Measurements from ENCODE around the gene AK5. TPM values are rescaled to one million over a fixed set of nuclear protein-coding genes. Genes with fewer than 3 reads are reported as not detected.
"Not testable (repeated sequence)": the region's sequence is repeated elsewhere in the genome, so short reads cannot be mapped to it uniquely, and the experiment has no call there.

The AK5 gene
- total RNA-seq, 4 donors from 2014 or later, result 1.1 to 2.1 (median 1.2) TPM; not detected in 1

DNA sequence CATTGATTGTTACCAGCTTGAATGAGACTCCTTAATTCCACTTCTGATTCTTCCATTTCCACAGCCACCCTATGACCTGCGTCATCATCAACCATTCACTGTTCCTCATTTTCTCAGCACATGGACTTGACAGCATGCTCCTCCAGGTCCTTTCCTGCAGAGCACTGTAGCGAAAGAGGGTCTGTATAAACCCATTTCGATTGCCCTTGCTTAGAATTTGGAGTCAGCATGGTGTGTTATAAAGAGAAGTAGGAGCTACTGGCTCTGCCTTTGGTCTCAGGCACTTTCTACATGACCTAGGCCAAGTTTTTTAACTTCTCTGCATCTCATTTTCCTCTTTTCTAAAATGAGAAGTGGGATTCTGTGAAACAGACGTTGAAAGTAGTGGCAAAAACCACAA, 133.8 kb downstream of the AK5 start:
- no peaks in the 10 kb centered on the region for H3K36me3 ChIP-seq
- DNase-seq (ENCODE audit: low spot score in 2 of 2), result no peak
- no peak for TF ChIP-seq POLR2A (IDR thresholded peaks at IDR 0.05)
- TF ChIP-seq EP300 (IDR thresholded peaks at IDR 0.05), result no peak
- no peak for TF ChIP-seq POLR2AphosphoS5 (IDR thresholded peaks at IDR 0.05)
- TF ChIP-seq, protein P1, sequence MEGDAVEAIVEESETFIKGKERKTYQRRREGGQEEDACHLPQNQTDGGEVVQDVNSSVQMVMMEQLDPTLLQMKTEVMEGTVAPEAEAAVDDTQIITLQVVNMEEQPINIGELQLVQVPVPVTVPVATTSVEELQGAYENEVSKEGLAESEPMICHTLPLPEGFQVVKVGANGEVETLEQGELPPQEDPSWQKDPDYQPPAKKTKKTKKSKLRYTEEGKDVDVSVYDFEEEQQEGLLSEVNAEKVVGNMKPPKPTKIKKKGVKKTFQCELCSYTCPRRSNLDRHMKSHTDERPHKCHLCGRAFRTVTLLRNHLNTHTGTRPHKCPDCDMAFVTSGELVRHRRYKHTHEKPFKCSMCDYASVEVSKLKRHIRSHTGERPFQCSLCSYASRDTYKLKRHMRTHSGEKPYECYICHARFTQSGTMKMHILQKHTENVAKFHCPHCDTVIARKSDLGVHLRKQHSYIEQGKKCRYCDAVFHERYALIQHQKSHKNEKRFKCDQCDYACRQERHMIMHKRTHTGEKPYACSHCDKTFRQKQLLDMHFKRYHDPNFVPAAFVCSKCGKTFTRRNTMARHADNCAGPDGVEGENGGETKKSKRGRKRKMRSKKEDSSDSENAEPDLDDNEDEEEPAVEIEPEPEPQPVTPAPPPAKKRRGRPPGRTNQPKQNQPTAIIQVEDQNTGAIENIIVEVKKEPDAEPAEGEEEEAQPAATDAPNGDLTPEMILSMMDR (IDR thresholded peaks at IDR 0.05), result no peak
- no peaks in the 10 kb centered on the region for H3K27me3 ChIP-seq
- no peaks in the 10 kb centered on the region for H3K9me3 ChIP-seq
- 71% methylated on average over 4 of the region's 4 CpGs for WGBS
- H3K4me1 ChIP-seq, result no peaks in the 10 kb centered on the region
- H3K27ac ChIP-seq, result no peak overlapping the region
- H3K4me3 ChIP-seq, result no peak overlapping the region

DNA sequence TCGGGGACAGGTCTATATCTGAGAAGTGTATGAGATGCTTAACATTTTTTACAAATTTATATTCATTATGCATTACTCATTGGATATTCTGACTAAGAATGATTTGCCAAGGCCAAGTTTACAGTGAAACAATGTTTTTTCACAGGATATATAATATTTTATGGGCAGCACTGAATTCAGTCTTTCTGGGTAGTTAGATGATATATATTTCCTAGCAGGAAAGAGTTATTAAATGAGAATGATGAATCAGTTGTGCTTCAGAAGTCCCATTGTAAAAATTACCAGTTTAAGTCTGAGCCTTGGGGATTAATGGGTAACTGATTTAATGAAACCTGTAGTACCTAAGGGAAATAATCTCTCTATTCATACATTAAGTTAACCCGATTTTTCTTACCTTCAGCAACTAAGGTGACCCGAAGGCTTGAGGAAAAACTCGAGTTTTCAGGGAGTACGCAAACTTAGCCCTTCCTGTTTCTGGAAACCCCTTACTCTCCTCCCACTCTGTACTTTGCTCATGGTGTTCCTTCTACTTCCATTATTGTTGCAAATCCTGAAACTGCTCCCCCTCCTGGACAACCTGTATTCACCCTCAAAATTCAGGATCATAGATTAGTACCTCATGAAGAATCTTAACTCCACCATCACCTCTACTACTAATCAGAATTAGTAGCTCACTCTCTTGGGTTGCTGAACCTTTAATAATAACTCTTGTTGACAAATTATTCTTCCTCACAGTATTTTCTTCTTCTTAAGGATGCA, 135.1 kb downstream of the AK5 start:
- Histone ChIP-seq H3K9me3 (no peaks in the 10 kb centered on the region), H3K4me1 (no peaks in the 10 kb centered on the region), H3K4me3 (no peak overlapping the region), H3K27me3 (no peaks in the 10 kb centered on the region), H3K27ac (no peak overlapping the region), H3K36me3 (no peaks in the 10 kb centered on the region)
- TF ChIP-seq, protein P1 (IDR thresholded peaks at IDR 0.05), result no peak
- no peak for TF ChIP-seq EP300 (IDR thresholded peaks at IDR 0.05)
- no peak for TF ChIP-seq POLR2AphosphoS5 (IDR thresholded peaks at IDR 0.05)
- TF ChIP-seq POLR2A (IDR thresholded peaks at IDR 0.05), result no peak
- DNase-seq (ENCODE audit: low spot score in 2 of 2), result no peak
- WGBS, result 88% methylated on average over 5 of the region's 5 CpGs

DNA sequence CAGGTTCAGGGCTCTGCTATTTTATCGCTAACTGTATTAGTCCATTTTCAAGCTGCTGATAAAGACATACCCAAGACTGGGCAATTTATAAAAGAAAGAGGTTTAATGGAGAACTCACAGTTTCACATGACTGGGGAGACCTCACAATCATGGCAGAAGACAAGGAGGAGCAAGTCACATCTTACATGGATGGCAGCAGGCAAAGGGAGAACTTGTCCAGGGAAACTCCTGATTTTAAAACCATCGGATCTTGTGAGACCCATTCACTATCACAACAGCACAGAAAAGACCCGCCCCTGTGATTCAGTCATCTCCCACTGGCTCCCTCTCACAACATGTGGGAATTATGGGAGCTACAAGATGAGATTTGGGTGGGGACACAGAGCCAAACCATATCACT, 136.2 kb downstream of the AK5 start:
- H3K9me3 ChIP-seq; H3K4me1 ChIP-seq; H3K27me3 ChIP-seq; DNase-seq (ENCODE audit: low spot score in 2 of 2); H3K4me3 ChIP-seq; H3K36me3 ChIP-seq; H3K27ac ChIP-seq: not testable (repeated sequence)
- 96% methylated on average over 3 of the region's 3 CpGs for WGBS

DNA sequence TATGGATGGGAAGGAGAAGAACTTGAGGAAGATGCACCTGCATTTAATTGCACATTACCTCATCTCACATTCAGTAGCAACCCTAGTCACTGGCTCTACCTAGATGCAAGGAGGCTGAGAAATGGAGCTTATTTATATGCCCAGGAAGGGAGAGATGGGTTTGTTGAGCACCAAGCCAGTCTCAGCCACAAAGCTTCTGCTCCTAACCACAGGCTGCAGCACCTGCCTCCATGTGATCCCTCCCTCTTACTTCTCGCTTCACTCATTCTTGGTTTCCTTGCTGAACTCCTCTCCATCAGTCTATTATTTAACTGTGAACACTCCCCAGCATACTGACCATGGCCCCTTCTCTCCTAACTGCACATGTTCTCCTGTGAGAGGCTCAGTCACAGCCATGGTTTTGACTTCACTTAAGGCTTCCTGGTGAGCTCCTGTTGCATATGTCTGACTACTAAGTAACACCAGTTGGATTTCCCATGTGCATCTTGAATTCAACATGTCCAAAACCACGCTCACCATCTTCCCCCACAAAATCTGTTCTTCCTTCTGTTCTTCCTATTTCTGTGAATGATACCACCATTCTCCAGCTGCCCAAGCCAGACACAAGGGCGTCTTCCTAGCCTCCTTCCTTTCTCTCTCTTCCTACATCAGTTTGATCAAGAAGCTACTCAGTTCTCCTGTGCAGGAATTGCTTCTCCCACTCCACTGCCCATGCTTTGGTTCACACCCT, 139.8 kb downstream of the AK5 start:
- WGBS, result 86% methylated on average over 3 of the region's 3 CpGs

DNA sequence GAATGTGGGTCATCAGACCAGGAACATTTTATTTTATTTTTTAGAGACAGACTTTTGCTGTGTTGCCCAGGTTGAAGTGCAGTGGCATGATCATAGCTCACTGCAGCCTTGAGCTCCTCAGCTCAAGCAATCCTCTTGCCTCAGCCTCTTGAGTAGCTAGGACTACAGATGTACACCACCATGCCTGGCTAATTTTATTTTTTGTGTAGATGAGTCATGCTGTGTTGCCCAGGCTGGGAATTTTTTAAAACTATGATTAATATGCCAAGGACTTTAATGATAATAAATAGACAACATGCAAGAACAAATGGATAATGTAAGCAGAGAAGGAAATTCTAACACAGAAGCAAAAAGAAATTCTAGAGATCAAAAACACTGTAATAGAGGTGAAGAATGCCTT, 142.4 kb downstream of the AK5 start:
- Histone ChIP-seq H3K27me3 (no peaks in the 10 kb centered on the region), H3K4me3 (no peak overlapping the region), H3K27ac (no peak overlapping the region), H3K4me1 (no peaks in the 10 kb centered on the region), H3K9me3 (no peaks in the 10 kb centered on the region), H3K36me3 (no peaks in the 10 kb centered on the region)
- TF ChIP-seq EP300 (IDR thresholded peaks at IDR 0.05) (no peak), POLR2A (IDR thresholded peaks at IDR 0.05) (no peak), POLR2AphosphoS5 (IDR thresholded peaks at IDR 0.05) (no peak)
- TF ChIP-seq, protein P1 (IDR thresholded peaks at IDR 0.05), result no peak
- no peak for DNase-seq (ENCODE audit: low spot score in 2 of 2)

More for the DNA sequence above, 139.8 kb downstream of the AK5 start:
- Histone ChIP-seq H3K27ac (no peak overlapping the region), H3K9me3 (no peaks in the 10 kb centered on the region), H3K27me3 (no peaks in the 10 kb centered on the region), H3K4me1 (no peaks in the 10 kb centered on the region), H3K36me3 (no peaks in the 10 kb centered on the region), H3K4me3 (no peak overlapping the region)
- TF ChIP-seq POLR2AphosphoS5 (IDR thresholded peaks at IDR 0.05) (no peak), EP300 (IDR thresholded peaks at IDR 0.05) (no peak), POLR2A (IDR thresholded peaks at IDR 0.05) (no peak)
- TF ChIP-seq, protein P1 (IDR thresholded peaks at IDR 0.05), result no peak
- no peak for DNase-seq (ENCODE audit: low spot score in 2 of 2)

Measured in suprapubic skin (tissue), 4 donors.